Measurements from ENCODE around the gene FBXO21.
A peak's percentile ranks its signal among the peaks of the same experiment; 100 is the strongest.

Gene FBXO21

DNA sequence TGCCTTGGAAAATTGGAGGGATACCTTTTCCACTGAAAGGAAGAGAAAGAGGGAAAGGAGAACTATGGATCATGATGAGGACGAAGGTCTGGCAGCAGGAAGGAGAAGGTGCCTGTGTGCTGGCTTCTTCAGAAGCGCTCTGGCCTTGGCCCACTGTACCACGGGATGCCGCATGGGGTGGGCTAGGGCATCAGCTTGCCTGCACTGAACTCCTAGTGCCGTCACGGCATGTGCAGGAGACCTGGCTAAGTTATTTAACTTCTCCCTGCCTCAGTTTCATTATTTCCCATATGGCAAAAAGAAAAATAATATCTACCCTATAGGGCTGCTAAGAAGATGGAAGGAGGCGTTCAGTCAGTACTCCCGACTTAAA is 28.1 kb downstream of the FBXO21 start:
- no peak for DNase-seq

- DNase-seq, result no peak
These were observed 28.7 kb downstream of the FBXO21 start for GRCh38 chr12:117161460-117162166.

DNA sequence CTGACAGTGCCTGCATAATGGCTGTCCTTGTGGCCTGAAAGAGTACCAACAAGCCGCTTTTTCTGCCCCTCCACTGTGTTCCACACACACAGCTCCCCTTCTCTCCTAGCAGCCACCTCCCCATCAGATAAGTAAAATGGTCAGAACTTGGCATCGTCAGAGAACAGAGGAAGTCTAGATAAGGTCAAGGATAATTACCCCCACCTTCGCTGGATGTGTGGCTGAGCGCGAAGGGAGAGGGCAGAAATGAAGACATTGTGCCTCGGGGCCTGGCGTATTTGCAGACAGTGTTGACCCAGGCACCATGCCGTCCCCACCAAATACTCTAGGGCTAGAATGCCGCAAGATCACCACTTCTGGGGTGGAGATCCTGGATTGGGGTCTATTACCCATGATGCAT is 30.6 kb downstream of the FBXO21 start:
- DNase-seq, result no peak

DNA sequence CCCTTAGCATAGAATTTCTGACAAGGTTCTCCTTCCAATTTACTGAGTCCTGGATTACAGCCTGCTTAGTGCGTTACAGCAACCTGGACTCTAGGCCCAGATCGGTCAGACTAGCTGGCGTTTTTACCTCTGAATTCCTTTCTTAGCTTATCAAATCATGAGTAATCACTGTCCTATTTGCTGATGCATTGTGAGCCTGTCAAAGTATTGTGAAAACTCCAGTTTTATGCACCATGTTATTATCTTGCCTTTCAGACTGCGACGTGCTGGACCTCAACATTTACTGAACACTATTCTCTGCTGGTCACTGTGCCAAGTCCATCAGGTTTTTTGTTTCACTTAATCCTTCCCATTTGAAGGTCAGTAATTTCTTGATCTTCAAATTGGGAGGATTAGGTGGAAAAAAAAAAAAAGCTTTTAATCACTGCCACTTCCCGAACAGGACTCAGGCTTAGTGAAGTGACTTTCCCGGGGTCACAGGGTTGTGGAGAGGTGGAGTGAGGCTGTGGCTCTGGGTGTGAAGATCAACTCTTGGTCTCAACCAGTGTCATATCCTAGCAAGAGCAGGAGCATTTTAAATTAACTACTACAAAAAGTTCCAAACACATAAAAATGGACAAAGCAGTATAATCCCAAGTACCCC is 31.2 kb downstream of the FBXO21 start:
- no peak for DNase-seq

GRCh38 chr12:117158096-117158495 is 32.2 kb downstream of the FBXO21 start:
- no peak for DNase-seq

GRCh38 chr12:117155278-117156060 is 34.8 kb downstream of the FBXO21 start:
- DNase-seq, result peak; percentile 56

DNA sequence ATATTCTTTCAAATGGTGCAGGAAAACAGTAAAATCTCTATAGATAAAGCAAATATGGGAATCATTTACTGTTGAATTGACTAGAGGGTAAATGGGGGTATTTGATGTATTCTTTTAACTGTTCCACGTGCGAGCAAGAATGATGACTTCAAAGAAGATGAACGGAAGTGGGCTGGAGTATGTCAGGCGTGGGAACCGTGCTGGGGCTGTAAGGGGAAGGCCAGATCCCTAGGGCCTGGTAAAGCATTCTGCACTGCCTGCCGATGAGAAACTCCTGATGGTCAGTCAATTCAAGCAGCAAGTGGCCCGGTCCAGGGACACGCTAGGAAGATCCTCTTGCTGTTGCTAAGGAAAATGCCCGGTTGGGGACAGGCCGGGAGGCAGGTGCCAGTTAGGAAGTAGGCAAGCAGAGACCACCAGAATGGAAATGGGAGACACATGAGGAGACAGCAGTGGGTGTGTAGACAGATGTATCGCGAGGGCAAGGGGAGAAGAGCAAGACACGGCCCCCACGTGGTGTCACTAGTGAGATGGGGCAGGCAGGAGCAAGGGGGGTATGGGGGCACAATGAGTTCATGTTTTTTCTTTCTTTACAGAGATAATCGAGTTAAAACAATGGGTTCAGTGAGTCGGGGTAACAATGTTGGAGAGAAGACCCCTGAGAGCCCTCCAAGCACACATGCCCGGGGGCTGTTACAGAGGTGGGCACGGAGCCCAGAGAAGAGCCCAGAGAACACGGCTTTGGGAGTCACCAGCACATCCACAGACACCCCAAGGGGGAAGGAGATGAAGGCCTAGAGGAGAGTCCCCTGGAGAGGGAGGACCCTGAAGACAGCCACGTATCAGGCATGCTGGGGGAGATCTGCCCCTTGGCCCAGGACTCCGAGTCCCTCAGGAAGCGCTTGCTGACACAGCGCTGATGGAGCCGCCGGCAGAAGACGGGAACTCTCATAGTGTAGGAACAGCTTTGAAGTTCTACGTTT is 37.2 kb downstream of the FBXO21 start:
- DNase-seq, result no peak

DNA sequence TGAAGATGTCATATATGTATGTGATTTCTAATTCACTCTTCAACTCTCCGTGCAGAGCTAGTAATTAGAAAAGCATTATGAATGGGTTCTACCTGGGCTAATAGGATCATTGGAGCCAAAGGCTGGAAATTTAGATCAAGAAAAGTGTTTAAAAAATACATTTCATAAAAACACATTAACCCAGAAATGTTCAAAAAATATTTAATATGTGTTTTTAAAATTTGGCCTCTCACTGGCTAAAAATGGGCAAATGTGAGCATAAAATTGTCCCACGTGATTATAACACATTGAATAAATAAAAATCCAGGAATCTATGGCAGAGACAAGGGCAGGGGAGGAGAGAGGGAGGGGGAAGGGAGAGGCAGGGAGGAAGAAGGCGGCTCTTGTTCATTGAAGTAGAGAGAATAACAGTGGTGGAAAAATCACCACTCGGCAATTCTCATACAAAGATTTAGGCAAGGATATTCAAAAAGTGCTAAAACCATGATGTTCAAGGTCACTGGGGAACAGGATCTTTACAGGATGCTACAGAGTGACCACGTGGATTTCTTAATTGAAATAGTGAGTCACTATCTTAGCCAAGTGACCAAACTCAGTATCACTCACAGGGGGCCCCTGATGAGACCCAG is 38.8 kb downstream of the FBXO21 start:
- DNase-seq, result no peak

GRCh38 chr12:117149431-117149830 is 40.8 kb downstream of the FBXO21 start:
- DNase-seq, result no peak

GRCh38 chr12:117148642-117149041 is 41.6 kb downstream of the FBXO21 start:
- DNase-seq, result no peak

GRCh38 chr12:117147639-117148038 is 42.6 kb downstream of the FBXO21 start:
- DNase-seq, result no peak

DNA sequence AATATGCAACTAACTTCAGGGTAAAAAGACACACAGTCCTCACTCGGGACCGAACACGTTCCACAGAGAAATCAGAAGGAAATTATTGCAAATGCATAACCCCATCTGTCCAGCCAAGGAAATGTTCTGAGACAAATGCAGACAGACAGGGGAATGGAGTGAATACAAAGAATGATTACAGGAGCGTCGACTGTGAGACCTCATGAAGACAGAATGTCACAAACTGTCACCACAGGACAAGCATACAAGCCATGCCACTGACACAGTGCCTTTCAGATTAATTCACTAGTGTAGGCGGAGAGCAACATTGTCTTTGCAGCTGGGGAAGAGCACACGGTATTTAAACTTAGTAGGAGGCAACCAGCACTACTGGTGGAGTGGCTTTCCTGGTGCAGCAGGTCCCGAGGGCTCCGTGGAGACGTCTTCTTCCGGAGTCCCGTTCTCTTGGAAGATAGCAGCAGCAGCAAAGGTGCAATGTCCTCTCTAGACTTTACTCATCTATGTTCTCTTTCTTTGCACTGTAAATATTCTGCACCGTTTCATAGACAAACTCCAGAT is 44.6 kb downstream of the FBXO21 start:
- DNase-seq, result no peak

GRCh38 chr12:117144599-117144998 is 45.7 kb downstream of the FBXO21 start:
- no peak for DNase-seq

GRCh38 chr12:117143008-117143532 is 47.2 kb downstream of the FBXO21 start:
- no peak for DNase-seq

DNA sequence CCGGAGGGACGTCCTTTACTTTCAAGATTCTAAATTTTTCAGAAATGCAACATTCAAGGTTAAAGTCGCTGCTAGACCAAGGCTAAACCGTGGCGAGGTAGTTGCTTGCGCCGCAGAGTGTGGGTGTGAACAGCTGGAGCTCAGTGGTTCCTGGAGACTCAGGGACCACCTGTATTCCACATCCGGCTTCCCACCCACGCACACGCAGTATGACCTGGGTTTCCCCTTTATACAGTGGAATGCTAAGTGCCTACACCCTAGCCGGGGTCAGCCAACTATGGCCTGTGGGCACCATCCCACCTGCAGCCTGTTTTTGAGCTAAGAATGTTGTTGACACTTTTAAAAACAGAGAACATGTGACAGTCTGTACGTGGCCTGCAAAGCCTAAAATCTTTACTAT is 48.2 kb downstream of the FBXO21 start:
- no peak for DNase-seq

GRCh38 chr12:117141097-117141898 is 49.0 kb downstream of the FBXO21 start:
- DNase-seq, result peak; percentile 61

DNA sequence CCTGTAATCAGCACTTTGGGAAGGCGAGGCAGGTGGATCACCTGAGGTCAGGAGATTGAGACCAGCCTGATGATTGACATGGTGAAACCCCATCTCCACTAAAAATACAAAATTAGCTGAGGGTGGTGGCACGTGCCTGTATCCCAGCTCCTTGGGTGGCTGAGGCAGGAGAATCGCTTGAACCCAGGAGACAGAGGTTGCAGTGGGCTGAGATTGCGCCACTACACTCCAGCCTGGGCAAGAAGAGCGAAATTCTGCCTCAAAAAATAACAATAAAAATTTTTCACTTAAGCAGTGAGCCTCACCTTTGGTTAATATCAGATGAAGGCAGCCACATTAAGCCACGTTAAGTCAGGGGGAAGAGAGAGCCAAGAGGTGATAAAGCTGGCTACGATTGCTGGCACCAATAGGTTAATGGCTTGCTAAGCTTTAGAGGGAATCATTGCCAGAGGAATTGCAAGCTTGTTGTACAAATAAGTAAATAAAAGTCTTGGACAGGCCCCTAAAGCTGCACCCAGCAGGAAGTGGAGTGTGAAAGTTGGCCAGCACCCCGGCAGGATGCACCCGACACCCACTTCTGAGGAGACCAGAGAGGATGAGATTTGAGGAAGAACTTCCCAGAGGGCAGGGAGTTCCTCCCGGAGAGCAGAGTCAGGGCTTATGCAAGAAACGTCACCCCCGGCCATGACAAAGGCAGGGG is 49.7 kb downstream of the FBXO21 start:
- no peak for DNase-seq

DNA sequence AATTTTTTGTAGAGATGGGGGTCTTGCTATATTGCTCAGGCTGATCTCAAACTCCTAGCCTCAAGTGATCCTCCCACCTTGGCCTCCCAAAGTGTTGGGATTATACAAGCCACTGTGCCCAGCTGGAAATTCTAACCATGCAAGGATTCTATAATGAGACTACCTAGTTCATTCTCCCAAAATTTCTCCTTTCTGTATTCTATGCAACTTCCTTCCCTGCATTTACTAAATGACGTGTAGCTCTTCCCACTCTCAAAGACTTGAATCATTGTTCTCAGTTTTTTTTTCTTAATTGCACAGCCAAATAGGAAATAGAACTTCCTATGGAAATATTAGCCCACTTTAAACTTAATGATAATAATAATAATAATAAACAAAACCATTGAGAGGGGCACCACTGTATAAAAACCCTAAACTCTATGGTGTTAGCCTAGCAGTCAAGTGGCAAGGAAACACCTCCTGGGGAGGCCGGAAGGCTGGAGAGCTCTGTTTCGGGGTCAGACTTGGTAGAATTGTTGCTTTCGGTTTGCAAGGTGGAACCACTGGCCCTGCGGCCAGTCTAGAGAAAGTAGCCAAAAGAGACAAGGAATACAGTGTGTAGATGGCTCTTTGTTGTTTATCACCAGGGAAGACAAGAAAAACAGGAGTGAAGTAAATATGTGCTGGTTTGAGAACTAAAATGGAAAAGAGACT is 51.1 kb downstream of the FBXO21 start:
- no peak for DNase-seq

DNA sequence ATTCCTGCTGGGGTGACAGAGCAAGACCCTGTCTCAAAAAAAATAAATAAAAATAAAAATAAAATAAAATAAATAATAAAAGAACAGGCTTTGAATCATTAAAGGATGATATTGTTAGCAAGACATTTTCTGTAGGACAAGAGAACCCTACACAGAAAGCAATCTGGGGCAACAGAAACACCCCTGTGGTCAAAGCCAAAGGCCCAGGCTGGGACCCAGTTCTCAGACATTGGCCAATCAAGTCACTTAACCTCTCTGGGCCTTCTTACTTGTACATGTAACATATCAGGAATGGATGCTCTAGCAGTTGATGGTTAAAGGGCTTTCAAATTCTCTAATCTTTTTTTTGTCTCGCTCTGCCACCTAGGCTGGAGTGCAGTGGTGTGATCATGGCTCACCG is 55.5 kb downstream of the FBXO21 start:
- DNase-seq, result no peak

DNA sequence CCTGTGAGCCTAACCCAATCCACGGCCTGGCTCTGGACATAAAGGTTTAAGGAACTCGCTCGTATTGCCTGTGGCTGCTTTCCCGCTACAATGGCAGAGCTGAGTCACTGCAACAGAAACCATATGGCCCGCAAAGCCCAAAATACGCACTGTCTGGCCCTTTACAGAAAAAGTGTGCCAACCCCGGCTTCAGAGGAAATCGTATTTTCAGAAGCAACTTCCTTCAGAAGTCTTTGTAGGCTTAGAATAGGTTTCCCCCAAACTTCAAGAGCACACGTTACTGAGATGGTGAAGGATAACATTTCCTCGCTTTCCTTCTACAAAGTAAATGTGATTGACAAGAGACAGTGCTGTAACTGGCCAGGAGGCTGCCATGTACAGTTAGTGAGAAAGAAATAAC is 56.2 kb downstream of the FBXO21 start:
- DNase-seq, result no peak

Data from NCI-H2107 (cell line).